ENCODE results near the gene GRID1. TPM values are rescaled to one million over a fixed set of nuclear protein-coding genes. Genes with fewer than 3 reads are reported as not detected.

Gene GRID1
- total RNA-seq, 1 experiment from 2014 or later, result 0.53 TPM

DNA sequence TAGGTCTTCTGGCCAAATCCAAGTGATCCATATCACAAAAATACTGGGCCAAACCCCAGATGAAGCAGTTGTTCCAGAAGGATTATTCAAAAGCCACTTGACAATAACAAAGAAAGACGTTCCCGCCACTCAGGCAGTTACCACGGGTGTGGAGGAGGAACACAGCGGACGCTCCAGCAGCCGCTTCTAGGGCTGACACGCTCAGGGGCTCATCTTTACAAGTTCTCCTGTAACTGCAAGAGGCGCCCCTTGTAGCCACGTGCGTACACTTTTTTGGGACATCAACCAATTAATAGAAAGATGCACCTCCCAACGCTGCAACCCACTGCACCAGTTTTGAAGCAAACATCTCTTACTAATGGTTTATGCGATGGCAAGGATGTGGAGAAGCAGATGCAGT, 159.4 kb downstream of the GRID1 start:
- in situ Hi-C loops (cut with HindIII; ENCODE audit: low pct_unique_long_range_greater_than_20kb, low sequenced_read_pairs), result no loop called here

DNA sequence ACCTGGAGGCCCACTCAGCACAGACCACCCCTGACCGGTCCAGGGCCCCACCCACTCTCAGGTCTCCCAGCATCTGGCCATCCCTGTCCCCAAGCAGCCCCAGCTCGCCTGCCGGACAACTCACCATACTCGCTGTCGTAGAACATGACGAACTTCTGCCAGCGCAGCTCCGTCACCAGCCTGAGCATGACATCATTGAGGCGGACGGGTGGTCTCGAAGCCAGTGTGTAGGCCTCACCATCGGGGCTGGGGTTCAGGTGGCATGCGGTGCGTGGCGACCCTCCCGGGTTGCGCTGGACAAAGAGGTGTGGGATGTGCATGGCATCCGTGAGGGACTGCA, 160.4 kb downstream of the GRID1 start:
- in situ Hi-C loops (cut with HindIII; ENCODE audit: low pct_unique_long_range_greater_than_20kb, low sequenced_read_pairs), result no loop called here
- no peak for DNase-seq (ENCODE audit: low read depth, low spot score)

More for the DNA sequence above, 159.4 kb downstream of the GRID1 start:
- no peak for DNase-seq (ENCODE audit: low read depth, low spot score)

DNA sequence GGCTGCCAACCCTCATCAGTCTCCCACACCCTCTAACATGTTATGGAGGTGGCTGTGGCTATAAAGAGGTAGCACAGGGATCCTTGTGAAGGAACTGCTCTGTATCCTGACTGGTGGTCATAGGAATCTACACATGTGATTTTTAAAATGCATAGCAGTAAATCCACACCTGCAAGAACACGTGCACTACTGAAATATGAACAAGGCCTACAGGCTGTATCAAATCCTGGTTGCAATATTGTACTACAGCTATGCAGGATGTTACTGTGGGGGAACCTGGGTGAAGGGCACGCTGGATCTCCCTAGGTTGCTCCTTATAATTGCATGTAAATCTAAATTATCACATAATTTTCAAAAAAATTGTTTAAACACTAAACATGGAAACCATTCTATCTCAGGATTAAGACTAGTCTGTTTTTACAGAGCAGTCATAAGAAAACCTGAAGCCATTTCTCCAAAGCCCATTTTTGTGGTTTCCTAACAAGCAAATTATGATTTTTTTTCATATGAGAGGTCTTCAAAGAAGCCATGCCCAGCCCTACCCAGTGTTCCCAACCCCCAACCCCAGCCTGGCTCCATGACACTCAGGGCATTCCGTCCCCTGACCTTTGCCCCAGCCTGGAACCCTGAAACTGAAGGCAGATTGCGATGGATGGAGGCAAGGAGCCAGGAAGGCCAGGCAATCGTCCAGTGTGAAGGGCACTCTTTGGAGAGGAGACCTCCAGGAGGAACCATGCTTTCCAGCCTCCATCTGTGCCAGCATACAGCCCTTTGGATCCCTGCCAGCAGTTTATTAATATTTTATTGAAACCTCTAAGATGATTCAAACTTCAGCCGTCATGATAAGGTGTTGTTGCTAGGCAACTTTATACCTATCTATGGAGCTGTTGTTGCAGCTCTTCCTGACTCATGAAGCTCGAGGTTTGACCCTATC, 161.0 kb downstream of the GRID1 start:
- DNase-seq (ENCODE audit: low read depth, low spot score), result no peak
- in situ Hi-C loops (cut with HindIII; ENCODE audit: low pct_unique_long_range_greater_than_20kb, low sequenced_read_pairs), result no loop called here

DNA sequence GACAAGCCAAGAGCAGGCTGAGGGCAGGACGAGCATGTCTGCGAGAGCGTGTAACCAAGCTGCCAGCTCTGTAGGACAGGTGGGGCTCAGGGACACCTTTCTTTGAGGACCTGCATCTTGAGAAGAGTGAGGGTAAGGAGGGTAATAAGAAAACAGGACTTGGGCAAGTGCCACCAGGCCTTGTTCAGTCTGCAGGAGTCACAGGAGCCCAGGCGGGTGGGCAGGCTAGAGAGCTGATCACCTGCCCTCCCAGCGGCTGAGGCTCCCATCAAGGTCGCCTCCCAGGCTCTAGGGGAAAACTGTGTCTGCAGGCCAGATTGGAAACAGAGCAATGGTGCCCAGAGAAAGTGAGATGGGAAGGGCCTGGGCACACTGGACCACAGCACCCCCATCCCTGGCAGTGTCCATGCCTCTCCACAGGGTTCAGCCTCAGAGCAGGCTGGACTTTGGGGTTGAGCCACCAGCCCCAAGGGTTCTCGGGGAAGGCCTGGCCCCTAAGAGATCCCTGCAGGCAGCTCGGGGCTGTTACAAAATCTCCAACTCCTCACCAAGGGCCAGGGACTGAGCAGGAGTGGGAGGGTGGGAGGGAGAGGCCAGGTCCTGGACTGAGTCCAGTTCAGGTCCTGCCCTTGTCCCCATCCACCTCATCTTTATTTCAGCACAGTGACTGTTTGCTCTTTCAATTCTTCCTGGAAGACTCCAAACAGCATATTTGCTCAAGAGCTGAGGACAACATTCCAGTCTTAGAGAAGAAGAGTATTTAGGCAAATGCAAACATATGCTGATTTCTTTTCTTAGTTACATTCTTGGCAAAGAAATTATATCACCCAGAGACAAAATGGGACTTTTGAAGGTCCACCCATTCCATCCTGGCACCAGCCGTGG, 161.9 kb downstream of the GRID1 start:
- no peak for DNase-seq (ENCODE audit: low read depth, low spot score)
- in situ Hi-C loops (cut with HindIII; ENCODE audit: low pct_unique_long_range_greater_than_20kb, low sequenced_read_pairs), result no loop called here

GRCh38 chr10:86203162-86203905, 163.3 kb downstream of the GRID1 start:
- in situ Hi-C loops (cut with HindIII; ENCODE audit: low pct_unique_long_range_greater_than_20kb, low sequenced_read_pairs), result no loop called here
- no peak for DNase-seq (ENCODE audit: low read depth, low spot score)

DNA sequence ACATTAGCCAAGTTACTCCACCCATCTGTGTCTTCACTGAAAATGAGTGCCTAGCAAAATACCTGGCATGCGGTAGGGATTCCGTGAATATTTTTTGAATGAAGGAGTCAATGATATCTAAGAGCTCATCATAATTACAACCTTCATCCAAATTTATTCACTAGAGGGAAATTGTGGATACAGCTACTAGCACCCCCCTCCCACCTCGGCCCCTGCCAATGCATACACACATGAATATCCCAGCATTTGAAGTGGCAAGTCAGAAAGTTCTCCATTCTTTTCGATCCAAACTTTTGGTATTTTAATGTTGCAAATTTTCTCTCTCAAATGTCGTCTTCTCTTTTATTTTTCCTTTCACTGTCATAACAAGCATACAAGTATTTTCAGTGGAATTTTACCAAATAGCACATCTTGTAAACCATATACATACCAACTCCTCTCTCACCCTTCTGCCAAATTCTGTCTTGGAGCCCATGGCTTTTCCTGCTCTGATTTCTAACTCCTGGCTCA, 164.3 kb downstream of the GRID1 start:
- no peak for DNase-seq (ENCODE audit: low read depth, low spot score)
- in situ Hi-C loops (cut with HindIII; ENCODE audit: low pct_unique_long_range_greater_than_20kb, low sequenced_read_pairs), result no loop called here

DNA sequence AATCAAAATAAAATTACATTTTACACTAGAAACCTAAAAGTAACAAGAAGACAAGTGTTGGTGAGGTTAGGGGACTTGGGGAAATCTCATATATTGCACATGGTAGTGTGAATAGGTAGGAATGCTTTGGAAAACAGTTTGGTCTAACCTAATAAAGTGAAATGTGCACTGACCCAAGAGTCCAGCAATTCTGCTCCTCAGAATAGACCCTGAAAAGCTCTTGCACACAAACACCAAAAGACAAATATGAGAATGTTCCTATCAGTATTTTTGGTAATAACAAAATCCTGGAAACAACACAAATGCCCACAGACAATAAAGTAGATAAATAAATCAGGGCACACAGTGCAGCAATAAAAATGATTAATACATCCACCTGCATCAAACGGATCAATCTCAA, 165.7 kb downstream of the GRID1 start:
- no peak for DNase-seq (ENCODE audit: low read depth, low spot score)

DNA sequence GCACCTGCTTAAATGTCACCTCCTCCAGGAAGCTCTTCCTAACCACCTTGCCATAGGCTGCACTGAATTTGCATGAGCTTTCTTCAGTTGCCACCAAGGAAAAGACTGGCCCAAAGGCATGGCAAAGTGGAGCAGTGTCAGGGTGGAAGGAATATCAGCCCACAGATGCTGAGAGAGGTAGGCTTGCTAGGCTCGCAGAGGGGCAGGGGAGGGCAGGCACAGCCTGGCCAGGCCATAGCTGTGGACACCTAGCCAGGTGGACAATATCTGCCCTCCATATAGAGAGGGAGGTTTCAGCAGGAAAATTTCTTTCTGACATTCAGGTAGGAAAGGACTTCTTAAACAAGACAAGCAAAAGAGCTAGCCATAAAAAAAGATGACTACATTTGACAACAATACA, 166.3 kb downstream of the GRID1 start:
- in situ Hi-C loops (cut with HindIII; ENCODE audit: low pct_unique_long_range_greater_than_20kb, low sequenced_read_pairs), result no loop called here
- no peak for DNase-seq (ENCODE audit: low read depth, low spot score)

More for the DNA sequence above, 165.7 kb downstream of the GRID1 start:
- in situ Hi-C loops (cut with HindIII; ENCODE audit: low pct_unique_long_range_greater_than_20kb, low sequenced_read_pairs), result no loop called here

DNA sequence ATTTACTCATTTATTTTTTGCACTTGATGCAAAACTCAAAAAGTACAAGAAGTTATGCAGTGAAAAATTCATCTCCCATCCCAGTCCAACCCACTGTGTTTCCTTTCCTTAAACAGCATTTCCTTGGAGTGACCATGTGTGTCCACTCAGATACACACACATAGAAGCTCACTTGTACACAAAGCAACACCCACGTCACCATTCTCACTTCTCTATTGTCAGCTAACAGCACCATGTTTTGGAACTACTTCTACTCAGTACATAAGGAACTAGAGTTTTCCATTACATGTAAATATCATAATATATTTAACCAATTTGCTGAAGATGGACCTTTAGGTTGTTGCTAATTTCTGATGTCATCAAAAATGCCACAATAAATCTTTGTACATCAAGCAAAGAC, 167.6 kb downstream of the GRID1 start:
- DNase-seq (ENCODE audit: low read depth, low spot score), result no peak
- in situ Hi-C loops (cut with HindIII; ENCODE audit: low pct_unique_long_range_greater_than_20kb, low sequenced_read_pairs), result no loop called here

- in situ Hi-C loops (cut with HindIII; ENCODE audit: low pct_unique_long_range_greater_than_20kb, low sequenced_read_pairs), result no loop called here
- DNase-seq (ENCODE audit: low read depth, low spot score), result no peak
Measured at GRCh38 chr10:86198271-86198670, 168.3 kb downstream of the GRID1 start.

DNA sequence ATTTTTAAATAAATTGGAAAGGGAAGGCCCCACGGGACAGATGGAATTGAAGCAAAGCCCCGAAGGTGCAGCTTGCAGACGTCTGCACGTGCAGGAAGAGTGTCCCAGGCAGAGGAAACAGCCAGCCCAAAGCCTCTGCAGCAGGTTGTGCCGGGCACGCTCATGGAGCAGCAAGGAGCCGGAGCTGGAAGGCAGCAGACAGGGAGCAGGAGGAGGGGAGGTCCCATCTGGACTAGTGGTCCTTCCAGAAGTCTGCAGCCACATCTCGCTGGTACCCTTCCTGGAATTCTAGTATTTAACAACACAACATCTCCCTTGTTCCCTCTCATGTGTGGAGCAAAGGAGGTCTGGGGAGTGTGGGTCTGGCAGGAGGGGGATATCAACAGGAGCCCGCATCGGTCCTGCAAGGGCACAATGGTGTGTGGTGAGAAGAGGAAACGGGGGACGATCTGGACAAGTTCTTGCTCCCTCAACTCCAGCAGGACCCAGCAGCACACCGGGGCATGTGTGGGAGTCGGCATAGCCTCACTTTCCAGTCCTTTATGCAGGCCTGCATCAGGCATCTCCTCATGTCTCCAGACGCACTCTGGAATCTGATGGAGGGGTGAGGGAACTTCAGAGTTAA, 169.3 kb downstream of the GRID1 start:
- no peak for DNase-seq (ENCODE audit: low read depth, low spot score)

GRCh38 chr10:86195521-86196157, 171.0 kb downstream of the GRID1 start:
- DNase-seq (ENCODE audit: low read depth, low spot score), result no peak
- in situ Hi-C loops (cut with HindIII; ENCODE audit: low pct_unique_long_range_greater_than_20kb, low sequenced_read_pairs), result no loop called here

More for the DNA sequence above, 169.3 kb downstream of the GRID1 start:
- in situ Hi-C loops (cut with HindIII; ENCODE audit: low pct_unique_long_range_greater_than_20kb, low sequenced_read_pairs), result no loop called here

GRCh38 chr10:86194684-86195083, 171.9 kb downstream of the GRID1 start:
- no peak for DNase-seq (ENCODE audit: low read depth, low spot score)
- in situ Hi-C loops (cut with HindIII; ENCODE audit: low pct_unique_long_range_greater_than_20kb, low sequenced_read_pairs), result no loop called here

GRCh38 chr10:86193841-86194240, 172.8 kb downstream of the GRID1 start:
- in situ Hi-C loops (cut with HindIII; ENCODE audit: low pct_unique_long_range_greater_than_20kb, low sequenced_read_pairs), result no loop called here
- no peak for DNase-seq (ENCODE audit: low read depth, low spot score)

GRCh38 chr10:86192691-86193090, 173.9 kb downstream of the GRID1 start:
- DNase-seq (ENCODE audit: low read depth, low spot score), result no peak
- in situ Hi-C loops (cut with HindIII; ENCODE audit: low pct_unique_long_range_greater_than_20kb, low sequenced_read_pairs), result no loop called here

DNA sequence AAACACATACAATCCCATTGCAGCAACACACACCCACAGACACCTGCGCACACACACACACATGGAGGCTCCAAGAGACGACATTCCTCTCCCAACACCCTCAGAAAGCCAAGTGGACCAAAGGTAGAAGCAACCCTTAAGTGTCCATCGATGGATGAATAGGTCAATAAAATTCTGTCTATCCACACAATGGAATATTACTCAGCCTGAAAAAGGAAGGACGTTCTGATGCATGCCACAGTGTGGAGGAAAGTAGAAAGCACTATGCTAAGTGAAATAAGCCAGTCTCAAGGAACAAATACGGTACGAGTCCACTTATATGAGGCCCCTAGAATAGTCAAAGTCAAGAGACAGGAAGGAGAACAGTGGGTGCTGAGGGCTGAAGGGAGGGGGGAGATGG, 174.4 kb downstream of the GRID1 start:
- no peak for DNase-seq (ENCODE audit: low read depth, low spot score)
- in situ Hi-C loops (cut with HindIII; ENCODE audit: low pct_unique_long_range_greater_than_20kb, low sequenced_read_pairs), result no loop called here

DNA sequence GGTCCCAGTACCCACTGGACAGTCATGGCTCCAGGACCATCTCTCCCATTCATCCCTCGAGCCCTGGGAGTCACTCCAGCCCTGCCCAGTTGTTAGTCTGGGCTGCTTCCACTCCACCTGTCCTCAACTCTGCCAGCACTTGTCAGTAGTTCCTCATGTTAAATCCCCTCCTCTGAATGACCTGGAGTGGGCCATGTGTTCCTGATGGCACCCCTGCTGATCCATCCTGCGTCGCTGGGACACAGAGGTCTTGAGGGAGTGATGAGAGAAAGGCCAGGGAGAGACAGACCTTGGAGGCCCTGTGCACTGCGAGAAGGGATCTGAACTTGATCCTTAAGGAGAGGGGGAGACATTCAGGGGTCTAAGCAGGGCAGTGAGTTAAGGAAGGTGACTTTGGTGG, 174.9 kb downstream of the GRID1 start:
- no peak for DNase-seq (ENCODE audit: low read depth, low spot score)
- in situ Hi-C loops (cut with HindIII; ENCODE audit: low pct_unique_long_range_greater_than_20kb, low sequenced_read_pairs), result no loop called here
